Measurements from ENCODE around the gene CYSTM1.
"Not testable (repeated sequence)": the region's sequence is repeated elsewhere in the genome, so short reads cannot be mapped to it uniquely, and the experiment has no call there.

The CYSTM1 gene

DNA sequence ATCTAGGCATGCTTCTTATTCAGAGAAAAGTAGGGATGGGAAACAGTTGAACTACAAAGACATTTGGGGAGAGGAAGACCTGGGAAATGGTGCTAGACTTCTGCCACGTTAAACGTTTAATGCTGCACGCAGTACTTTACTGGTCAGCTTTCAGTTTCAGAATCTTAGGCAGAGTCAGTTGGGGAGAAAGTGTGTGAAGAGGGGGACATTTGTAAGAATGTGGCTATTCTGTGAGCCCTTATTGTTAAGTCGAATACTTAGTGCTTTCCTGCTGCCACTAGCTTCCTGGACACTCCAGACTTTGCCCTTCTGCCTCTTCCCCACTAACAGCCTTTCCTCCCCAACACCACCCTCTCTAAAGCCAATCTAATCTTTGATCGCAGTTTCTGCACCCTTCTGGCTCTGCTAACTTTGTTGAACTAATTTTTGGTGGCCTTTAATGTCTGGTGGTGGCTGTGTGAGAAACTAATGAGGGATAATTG, 6.1 kb downstream of the CYSTM1 start:
- DNase-seq, result no peak

- DNase-seq, result no peak
These were observed 6.5 kb downstream of the CYSTM1 start for GRCh38 chr5:140181525-140181924.

DNA sequence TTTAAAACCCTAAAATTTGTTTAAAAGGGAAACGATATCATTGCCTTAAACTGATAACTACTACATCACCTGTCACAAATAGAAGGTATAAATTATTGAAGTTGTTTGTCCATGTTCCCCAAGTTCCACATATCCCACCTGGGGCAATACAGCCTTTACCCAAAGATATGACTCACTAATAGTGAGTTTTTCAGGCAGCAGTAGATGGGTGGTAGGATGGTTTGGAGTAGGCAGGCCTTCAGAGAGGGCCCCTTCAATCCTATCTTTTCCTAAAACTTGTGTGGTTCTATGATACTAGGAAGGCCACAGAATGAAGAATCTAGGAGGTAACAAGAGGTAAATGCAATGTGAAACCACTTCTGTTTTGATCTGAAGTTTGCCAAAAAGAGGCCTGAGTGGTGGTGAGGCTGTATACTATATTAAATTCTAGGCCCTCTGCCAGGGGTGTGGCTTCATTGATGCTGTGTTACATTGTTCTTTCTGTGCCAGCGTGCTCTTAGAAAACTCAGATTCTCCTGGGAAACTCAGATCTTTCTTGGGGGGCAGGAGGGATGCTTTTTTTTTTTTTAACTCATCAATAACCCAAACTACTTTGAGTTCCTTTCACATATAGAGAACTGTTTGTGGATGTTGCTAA, 7.2 kb downstream of the CYSTM1 start:
- DNase-seq, result no peak

GRCh38 chr5:140182803-140183367, 7.9 kb downstream of the CYSTM1 start:
- DNase-seq, result no peak

DNA sequence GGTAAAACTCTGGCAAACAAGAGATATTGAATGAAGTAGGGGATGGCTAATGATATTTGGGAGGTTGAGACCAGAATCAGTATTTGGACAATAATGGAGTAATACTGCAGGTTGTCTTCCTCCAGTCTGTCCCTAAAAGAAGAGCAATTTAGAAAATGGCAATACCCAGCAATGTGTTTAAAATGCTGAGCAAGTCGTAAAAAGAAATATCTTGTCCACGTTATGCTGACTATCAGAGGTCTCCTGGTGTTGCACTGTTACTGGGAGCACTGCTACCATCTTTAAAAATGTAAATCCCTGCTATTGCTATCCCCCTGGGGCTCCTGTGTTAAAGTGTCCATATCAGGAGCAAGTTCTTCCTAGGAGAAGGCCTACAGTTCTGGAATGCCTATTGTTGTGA, 10.4 kb downstream of the CYSTM1 start:
- DNase-seq, result no peak

DNA sequence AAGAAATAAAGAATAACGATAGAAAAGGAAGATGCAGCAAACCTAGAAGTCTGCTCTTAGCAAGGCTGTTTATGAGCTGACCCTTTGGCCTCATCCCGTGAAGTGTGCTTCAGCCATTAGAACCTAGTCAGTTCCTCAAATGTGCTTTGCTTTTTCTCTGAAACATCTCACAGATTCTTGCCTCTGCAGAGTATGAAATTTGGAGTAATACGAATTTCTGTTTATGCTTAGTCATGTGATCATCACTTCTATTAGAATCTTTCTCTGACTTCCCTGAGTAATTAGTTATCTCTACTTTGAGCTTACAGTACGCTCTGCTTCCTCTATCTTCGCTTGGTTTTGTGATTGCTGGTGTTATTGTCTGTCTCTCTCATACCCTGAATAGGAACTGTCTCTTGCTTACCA, 11.3 kb downstream of the CYSTM1 start:
- no peak for DNase-seq

DNA sequence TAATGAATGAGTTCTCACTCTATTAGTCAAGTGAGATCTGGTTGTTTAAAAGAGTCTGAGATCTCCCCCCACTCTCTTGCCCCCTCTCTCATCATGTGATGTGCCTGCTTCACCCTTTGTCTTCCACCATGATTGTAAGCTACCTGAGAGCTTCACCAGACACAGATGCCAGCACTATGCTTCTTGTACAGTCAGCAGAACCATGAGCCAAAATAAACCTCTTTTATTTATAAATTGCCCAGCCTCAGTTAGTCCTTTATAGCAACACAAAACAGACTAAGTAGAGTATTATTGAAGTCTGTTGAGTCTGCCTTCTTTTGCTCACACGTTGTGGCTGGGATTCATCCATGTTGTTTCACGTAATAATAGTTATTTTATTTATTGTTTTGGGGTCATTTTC, 14.3 kb downstream of the CYSTM1 start:
- no peak for DNase-seq

GRCh38 chr5:140189977-140190871, 15.2 kb downstream of the CYSTM1 start:
- no peak for DNase-seq

DNA sequence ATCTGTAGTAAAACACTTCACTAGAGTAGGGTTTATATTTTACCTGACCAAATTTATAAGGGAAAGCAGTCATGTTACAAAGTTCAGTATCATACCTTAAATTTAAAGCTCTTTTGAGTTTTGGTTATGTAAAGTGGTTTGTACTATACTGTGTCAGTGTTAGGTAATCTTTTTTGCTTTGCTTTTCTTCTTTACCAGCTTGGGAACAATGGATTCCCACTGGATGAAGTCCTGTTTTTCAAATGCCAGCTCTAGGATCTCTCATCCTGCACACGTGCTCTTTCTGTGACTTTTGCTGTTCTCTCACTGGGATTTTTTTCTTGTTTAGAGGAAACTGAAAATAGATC, 15.9 kb downstream of the CYSTM1 start:
- DNase-seq, result no peak

- no peak for DNase-seq
These were observed 17.9 kb downstream of the CYSTM1 start for GRCh38 chr5:140192715-140193430.

DNA sequence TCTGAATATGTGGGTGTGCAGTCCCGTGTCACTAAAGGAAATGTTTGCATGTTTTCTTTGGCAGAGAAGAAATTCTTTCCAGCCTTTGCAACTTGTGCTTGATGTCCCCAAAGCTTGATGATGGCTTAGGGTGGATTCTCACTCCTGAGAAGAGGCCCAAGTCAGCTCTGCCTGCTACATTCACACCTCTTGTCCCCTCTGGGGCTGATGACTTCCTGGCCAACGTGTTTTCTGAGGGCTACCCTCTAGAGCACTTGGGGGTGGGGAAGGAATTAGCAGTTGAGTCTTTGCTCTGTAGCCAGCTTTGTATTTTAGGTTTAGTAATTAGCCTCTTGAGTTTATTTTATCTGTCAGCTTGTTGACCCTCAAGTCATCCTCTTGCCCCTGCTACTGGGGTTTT, 19.7 kb downstream of the CYSTM1 start:
- DNase-seq, result no peak

DNA sequence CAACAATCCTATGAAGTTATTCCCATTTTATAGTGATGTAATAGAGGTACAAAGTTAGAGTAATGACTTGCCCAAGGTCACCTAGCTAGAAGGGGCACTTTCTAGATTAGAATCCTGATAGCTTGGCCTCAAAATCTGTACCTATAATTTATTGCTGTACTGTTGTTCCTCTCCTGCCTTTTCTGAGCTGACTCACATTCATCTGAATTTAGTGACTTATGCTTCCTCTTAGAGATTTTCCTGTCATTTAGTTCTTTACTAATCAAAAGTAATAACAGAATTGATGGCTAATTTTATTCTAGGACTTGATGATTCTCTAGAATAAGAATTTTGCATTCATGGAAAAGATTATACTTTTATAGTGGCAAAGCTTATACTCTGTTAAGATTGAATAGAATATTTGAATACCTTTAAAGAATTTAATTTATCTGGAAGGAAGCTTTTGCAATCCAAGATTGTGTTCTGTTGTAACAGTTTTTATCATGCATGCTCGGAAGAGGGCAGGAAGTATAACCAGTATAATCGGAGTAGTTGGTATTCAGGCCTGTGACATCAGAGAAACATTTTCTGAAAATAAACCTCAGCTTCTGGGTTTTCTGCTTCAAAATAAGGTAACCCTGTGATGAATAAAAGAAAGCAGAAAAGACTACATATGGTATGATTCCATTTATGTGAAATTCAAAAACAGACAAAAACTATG, 21.3 kb downstream of the CYSTM1 start:
- no peak for DNase-seq

DNA sequence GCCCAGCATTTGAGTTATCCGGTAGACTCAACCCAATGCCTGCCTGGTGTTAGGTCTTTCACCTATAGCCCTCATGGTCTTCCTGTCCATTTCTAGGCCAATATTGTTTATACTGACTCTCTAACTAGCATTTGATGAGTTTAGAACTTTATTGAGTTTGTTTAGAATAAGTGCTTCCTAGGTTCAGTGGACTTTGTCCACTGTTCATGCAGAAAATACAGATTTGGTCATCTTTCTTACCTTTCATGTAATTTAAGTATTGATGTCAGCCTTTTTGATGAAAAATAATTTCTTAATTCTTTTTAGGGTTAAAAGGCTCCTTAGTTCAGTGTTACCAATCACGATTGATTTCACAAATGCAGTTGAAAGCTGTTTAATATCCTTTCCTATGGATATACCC, 22.0 kb downstream of the CYSTM1 start:
- no peak for DNase-seq

DNA sequence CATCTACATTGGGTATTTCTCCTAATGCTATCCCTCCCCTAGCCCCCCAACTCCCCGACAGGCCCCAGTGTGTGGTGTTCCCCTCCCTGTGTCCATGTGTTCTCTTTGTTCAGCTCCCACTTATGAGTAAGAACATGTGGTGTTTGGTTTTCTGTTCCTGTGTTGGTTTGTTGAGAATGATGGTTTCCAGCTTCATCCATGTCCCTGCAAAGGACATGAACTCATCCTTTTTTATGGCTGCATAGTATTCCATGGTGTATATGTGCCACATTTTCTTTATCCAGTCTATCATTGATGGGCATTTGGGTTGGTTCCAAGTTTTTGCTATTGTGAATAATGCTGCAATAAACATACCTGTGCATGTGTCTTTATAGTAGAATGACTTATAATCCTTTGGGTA, 23.9 kb downstream of the CYSTM1 start:
- DNase-seq, result not testable (repeated sequence)

DNA sequence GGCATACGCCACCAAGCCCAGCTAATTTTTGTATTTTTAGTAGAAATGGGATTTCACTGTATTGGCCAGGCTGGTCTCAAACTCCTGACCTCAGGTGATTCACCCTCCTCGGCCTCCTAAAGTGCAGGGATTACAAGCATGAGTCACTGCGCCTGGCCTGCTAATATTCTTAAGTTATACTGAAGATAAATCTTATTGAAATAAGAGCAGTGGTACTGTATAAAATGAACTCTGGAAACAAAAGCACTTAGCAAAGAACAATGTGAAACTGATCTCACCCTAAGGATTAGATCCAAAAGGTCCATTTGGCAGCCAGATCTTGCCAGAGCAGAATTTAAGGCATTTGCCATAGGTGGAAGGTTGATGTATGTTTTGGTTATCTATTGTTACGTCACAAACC, 27.1 kb downstream of the CYSTM1 start:
- no peak for DNase-seq

- no peak for DNase-seq
These were observed 27.6 kb downstream of the CYSTM1 start for GRCh38 chr5:140202610-140203009.

- DNase-seq, result no peak
These were observed 30.2 kb downstream of the CYSTM1 start for GRCh38 chr5:140205216-140205615.

GRCh38 chr5:140205952-140206351, 31.0 kb downstream of the CYSTM1 start:
- DNase-seq, result no peak

- no peak for DNase-seq
These were observed 32.4 kb downstream of the CYSTM1 start for GRCh38 chr5:140207250-140207964.

DNA sequence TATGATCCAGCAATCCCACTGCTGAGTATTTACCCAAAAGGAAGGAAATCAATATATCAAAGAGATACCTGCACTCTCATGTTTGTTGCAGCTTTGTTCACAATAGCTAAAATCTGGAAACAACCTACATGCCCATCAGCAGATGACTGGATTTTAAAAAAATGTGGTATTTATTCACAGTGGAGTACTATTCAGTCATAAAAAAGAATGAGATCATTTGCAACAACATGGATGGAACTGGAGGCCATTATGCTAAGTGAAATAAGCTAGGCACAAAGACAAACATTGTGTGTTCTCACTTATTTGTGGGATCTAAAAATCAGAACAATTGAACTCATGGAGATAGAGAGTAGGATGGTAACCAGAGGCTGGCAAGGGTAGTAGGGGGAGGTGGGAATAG, 33.1 kb downstream of the CYSTM1 start:
- DNase-seq, result no peak

GRCh38 chr5:140213370-140213983, 38.5 kb downstream of the CYSTM1 start:
- DNase-seq, result no peak

DNA sequence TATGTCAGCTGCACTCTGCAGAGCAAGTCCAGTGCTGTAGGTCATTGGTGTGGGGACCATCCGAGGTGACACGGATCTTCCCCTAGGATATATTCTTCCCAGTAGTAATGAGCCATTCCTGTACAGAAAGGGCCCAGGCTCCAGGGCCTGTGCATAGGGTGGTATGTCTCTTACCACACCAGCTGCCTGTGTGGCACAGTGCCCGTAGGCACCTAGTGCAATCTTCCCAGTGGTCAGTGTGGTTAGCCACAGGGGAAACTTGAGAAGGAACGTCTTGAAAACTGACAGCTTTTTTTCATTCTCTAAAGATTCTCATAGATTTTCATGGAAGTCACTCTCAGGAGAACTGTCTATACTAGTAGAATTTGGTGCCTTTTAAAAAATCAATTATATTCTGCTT, 39.8 kb downstream of the CYSTM1 start:
- no peak for DNase-seq

All from NCI-H510A treated with DMSO at 0.1 percent for 48 hours (cell line).